HUDEP-2 (cell line): Measurements from ENCODE around the gene DCN.

ENCODE experiments used
- DNase-seq, 76 experiments: peaks; one replicate each; lab custom pipeline; 2025; ENCODE audit not compliant: unreplicated experiment in 76 of 76; lab: John Stamatoyannopoulos, UW

DCN gene

DNA sequence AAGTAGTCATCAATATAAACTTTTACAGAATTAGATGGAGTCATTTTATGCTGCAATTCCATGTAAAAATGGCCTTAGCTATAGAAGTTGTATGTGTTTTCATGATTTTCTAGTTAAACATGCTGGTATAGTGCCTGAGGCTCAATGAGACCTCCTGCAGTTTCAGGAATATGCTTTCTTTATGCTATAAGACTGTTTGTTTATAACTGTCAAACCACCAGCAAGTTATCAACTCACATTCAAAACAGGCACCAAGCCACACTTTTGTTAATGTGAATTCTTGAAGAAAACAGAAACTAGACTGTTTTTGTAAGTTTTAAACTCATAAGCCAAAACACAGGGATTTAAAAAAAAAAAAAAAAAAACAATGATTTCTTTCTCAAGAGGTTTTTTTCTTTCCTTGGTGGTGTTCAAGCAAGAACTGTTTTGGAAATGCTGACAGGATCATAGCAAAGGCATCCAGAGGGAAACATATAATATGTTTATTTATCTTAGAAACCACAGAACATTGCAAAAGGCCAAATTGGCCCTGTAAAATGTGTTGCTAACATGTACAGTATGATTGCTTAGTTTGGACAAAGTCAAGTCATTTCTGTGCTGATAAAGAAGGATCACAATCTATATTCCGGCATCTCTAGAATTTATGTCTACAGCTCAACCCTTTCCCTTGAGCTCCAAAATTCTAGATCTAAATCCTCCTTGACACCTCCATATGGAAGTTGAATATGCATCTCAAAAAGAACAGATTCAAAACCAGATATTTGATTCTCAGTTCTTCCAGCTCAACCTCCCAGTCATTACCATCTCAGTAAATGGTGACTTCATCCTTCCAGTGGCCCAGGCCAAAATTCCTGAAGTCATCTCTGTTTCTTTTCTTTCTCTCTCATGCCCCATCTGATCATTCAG is 42.3 kb downstream of the DCN start:
- no peak for DNase-seq

DNA sequence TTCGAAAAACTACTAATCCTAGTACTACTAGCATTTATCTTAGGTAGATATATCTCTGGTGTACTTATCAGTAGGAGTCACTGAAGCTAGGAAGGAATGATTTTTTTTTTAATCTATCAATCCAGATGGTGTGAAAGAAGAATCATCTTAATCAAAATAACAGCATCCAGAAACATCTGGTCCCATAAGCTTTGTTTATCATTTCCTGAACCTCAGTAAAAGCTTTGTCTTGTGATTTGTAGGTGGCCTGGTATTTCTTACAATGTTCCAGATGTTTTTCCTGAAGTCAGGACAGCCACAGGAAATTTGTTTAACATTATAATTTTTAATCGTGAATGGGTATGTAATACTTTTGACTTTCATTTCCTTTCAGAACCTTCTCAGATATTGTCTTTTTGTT is 43.3 kb downstream of the DCN start:
- no peak for DNase-seq

DNA sequence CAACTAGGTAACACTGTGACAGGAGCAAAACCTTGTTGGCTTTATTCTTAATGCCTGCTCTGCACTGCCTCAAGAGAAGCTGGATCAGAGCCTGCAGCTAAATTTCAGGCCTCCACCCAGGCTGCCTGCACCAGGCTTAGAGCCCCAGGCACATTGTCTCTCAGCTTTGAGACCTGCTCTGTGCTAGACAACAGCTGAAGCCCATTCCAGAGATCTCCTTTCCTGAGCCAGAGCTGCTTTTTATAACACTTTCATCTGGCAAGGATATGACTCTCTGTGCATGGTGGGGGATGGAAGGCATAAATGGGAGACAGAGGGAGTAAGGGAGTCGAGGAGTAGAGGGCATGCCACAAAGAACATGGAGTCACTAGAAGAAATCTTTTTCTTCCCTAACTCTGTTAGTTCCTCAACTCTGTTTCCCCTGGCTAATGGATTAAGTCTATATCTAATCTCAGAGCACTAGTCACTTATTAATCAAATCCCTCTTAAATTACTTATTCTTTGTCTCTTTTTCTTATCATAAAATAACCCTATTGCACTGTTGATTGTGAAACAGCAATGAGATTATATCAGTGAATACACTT is 44.2 kb downstream of the DCN start:
- no peak for DNase-seq

DNA sequence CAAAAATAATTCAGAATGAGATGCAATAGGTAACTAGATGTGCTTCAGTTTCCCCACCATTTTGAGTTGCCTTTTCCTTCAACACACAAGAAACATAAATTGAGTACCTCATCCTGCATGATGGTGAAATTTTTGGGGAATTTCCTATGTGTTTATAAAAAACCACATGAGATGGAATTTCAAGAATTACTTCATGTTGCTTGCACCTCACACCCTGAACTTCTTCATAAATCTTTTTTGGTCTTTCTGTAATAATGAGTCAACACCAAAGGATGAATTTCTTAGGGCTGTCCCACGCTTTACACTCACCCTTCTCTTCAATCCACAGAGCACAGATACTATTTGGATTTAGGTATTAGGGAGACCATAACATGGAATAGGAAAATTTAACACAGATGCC is 48.7 kb downstream of the DCN start:
- DNase-seq: no peak

DNA sequence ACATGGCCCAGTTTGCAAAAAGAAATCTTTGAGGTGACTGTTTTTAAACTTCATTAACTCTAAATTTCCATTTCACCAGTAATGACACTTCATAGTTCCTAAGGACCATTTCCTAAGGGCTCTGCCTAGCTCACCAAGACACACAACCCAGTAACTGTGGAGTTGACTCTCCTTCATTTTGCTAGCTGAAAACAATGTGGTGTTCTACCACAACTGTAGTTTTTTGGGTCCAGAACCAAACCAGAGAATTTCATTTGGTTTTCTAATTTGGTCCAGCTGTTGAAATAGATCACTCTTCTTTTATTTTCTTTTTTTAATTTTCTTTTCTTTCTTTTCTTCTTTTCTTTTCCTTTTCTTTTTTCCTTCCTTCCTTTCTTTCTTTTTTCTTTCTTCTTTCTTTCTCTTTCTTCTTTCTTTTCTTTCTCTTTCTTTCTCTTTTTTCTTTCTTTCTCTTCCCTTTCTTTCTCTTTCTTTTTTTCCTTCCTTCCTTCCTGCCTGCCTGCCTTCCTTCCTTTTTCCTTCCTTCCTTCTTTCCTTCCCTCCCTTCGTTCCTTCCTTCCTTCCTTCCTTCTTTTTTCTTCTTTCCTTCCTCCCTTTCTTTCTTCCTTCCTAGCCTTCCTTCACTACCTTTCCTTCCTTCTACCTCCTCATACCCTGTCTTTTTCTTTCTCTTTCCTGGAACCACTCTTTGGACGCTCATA is 52.8 kb downstream of the DCN start:
- DNase-seq: no peak

DNA sequence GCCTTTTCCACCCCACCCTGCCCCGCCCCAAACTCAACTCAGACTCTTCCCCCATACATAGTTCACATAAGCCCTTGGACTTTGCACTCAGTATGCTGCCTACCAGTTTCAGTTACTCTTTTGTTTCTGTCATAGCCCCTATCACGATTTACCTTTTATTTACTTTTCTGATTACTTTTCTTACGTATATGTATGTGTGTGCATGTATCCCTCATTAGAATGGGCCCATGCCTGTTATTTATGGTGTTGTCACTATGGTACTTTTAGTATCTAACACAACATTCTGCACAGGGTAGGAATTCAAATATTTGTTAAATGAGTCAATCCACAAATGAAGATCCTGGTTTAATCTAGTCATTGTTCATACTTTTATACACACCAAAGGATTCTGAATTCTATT is 54.9 kb downstream of the DCN start:
- DNase-seq: no peak

DNA sequence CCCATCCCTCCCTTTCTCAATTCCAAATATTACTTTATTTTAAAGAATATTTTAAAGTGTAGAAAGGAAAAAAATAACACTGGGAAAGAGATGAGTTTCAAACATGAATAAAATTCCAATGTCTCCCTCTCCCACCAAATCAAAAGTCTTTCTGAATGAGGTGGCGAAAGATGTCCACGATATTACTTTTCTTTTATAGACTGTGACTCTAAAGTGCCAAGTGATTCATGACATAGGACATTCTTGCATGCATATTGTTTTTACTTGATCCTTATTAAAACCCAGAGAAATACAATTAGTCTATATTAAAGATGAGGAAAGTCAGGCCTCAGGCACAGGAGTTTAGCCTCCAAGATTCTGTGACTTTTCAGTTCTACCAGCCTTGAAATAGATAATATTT is 55.3 kb downstream of the DCN start:
- no peak for DNase-seq

DNA sequence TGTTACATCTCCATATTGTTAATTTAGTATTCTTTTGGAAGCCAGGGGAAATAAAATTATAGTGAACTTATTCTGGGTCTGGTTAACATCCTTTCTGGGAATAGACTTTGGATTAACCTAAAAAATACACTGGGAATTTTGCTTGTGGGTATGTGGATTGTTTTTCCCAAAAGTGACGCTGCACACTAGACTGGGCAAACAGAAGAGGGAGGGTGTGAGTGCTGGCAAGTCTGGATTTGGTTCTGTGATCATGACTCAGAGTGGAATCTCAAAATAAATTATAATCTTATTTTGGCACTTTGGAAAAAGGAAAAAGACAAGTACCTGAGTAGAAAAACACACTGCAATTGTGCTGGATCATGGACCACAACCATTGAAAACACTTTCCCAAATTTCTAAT is 56.1 kb downstream of the DCN start:
- DNase-seq: no peak

DNA sequence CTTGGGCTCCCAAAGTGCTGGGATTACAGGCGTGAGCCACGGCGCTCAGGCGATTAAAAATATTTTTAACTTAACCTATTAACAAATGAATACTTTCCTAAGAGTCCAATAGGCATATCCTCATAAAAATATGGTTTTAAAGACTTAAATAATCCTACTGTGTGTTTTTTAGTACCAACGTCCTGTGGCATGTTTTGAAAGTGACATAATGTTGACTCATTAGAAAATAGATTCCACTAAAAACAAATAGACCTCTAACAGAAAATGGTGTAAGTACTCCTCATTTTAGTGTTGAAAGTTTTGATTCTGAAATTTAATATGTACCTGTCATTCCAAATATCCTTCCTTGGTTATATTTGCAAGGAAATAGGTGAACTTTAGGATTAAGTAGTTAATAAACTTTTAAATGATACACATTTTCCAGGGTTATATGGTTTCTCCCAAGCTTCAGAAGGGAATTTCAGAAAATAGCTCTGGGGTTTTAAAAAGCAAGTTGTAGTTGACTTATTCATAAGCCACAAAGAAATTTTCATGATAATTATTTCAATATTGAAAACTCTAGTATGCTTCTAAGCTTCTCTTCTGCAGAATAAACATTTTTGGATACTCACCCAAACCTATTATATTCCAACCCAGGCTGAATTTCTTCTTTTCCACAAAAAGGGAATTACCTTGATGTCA is 59.2 kb downstream of the DCN start:
- DNase-seq: no peak

DNA sequence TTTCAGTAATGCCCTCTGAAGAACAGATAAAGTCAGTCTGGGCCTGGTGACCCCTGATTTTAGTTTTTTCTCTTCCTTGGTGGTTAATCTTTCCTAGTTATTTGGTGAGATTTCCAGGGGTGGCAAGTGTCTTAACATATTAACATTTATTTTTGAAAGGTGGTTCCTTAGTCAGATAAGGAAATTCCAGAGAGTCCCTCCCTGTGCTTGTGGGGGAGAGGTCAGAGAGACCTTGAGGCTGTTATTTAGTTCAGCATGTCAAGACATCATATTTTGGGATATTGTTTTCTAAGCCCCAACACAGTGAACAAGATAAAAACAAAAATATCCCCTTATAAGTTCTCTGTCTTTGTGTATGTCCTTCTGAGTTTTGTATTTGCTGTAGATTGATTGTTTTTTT is 61.8 kb downstream of the DCN start:
- DNase-seq: no peak

DNA sequence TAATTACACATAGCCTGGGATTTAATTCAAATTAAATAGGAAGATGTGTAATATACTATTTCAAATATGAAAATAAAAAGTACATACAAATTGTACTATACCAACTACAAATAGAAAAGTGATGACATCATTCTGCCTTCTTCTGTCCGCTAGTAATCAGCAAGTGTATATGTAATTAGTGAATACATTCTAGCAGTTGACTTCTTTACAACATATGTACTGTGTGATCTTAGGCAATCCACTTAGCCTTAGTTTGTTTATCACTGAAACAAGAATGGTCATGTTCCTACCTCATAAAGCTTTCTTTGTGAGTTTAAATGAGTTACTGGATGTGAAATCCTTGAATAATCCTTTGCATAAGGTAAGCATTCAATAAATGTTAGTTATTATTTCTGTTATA is 63.5 kb downstream of the DCN start:
- no peak for DNase-seq

DNA sequence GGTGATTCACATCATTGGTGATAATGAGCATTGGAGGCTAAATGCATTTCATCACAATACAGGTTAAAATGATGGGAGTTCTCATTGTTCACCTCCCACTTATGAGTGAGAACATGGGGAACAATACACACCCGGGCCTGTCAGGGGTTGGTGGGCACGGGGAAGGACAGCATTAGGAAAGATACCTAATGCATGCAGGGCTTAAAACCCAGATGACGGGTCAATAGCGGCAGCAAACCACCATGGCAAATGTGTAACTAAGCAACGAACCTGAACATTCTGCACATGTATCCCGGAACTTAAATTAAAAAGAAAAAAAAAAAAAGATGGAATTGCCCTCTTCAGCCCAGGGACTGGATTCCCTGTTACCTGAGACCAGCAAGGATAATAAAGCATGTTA is 69.0 kb downstream of the DCN start:
- DNase-seq: no peak

DNA sequence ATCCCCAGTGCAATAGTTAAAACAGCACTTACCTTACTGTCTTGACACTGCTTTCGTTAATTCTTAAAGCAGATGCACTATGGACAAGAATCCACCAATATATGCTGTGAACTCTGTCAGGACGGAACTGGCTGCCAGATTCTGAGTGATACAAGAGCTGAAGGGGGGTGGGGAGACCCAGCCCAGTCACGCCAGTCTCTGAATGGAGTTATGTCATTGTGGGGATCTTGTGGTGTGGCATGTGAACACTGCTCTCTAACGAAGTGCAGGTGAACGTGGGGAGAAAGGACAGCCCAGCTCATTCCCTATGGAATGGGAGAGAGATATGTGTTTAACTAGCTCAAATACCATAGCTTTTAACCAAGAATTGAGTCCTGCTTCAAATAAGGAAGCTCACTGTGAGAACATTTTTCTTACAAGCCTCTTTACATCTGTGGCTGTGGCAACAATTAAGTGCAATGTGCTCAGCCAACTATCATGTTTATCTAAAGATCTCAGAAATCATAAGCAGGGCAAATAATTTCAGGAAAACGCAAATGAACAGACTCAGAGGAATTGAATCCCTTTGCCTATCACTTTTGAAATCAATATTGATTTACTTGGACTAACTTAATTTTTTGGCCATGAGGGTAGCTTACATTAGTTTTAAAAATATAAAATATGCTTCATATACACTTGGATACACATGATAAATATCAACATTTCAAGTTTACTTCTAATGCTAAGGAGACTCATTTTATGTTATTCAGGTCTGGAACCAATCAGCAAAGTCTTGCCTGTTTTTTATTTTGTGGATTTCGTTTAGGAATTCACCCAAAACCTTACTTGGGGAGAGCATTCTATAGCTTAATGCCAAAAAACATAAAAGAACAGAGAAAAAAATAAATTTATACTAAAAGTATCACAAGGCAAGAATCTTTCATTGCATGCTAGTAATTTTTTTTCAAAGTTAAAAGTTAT is 71.0 kb downstream of the DCN start, which contains the start of gene LUM:
Gene LUM (minus strand): TSS at position 129 of the 960 bp plus-strand sequence. CDS start 2,515 bp downstream, outside the sequence.
- DNase-seq: no peak

DNA sequence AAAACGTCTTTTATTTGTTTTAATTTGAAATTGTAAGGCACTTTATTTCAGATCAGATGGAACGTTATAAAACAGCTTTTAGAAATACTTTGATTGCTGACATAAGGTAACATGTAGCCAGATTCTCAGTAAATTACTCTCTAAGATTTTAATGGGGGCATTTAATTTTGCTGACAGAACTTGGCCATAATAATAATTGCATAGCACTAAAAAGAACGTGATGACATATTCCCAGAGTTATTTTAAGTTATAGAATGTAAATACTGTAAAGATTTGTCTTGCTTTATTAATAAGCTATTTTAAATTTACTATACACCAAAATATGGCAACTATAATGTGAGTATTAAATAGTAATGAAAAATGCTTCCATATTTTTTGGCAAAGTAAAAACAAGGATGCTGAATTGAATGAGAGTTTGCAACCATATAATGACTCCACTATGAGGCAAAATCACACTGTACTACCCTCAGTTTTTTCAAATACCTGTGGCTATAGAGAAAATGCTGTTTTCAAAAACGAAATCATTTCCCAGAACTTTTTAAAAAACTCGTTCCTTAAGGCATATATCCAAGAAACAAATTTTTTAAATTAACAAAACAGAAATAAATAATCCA is 72.2 kb downstream of the DCN start:
- no peak for DNase-seq

DNA sequence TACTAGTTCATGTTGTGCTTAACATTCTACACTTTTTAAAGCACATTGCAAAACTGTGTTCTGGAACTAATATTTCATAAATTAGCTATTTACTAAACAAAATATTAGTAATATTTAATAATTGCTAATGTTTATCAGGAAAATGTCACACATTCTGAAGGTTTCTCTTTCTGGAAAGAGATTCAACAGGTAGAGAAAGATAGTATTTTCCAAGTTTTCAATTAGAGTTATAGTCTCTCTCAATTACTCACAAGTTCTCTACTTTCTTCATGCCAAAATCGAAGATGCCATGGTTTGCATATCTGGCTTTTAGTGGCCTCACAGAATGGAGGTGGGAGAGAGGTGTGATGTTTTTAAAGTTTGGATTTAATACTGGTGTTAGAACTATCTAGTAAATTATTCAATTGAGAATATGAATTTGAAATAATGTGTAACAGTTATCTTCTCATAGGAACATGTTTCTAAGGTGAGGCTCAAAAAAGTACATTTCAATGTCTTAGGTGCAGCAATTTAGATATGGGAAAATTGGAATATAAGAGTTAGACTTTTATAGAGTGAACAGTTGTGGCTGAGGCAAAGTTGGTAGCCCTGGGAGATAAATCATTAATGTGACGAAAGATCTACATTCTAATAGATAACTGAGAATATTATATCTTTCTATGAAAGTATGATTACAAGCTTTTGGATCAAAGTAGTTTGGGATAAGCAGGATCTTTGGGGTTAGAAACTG is 72.9 kb downstream of the DCN start:
- no peak for DNase-seq

DNA sequence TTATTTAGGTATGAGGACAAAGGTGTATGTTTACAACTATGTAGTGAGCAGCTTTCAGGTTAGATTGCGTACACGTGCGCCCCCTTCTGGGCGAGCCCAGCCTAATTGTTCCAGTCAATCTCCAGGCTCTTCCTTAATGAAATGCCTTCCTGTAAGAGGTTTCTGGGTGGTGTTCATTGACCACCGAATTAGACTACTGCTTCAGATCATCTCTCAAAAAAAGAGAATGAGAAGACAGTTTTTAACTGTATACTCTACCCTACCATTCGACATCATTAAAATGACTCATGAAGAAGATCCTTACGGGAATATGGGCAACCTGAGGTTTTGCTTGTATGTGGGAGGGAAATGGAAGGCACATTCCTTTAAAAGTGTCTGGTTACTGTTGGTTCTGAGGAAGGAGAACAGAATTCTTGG is 73.5 kb downstream of the DCN start:
- DNase-seq: peak in 30 of 76 experiments; percentile 1 to 57 (median 18)

DNA sequence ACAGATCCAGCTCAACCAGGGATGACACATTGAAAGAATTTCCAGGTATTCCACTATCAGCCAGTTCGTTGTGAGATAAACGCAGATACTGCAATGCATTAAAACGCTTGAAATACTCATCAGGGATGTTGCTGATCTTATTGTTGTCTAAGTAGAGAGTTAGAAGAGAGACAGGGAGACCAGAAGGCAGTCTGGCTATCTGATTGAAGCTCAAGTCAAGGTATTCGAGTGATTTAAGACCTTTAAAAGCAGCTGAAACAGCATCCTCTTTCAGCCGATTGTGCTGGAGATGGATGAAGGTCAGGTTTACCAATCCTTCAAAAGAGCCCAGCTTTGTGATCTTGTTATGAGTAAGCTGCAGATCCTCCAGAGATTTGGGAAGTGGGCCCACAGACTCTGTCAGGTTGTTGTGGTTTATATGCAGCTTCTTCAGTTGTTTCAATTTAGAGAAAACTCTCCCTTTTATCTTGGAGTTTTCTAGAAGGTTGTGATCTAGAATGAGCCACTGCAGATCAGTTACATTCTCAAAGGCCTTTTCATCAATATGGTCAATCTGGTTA is 74.3 kb downstream of the DCN start:
- no peak for DNase-seq

DNA sequence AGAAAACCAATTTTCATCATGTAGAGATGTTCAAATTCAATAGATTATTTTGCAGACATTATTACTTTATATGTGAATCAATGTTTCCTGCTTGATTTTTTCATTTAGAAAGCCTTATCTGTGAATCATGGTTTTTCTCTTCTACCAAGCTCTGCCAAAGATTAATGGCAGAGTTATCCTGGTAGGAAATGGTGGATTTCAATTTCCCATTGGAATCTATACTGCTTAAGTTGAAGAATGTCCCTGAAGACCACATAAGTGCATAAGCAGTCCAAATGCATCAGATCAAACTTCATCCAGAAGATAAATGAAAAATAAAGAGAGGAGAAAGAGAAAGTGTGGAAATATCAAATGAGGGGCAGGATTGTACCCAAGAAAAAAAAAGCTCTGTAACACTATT is 76.3 kb downstream of the DCN start:
- no peak for DNase-seq

DNA sequence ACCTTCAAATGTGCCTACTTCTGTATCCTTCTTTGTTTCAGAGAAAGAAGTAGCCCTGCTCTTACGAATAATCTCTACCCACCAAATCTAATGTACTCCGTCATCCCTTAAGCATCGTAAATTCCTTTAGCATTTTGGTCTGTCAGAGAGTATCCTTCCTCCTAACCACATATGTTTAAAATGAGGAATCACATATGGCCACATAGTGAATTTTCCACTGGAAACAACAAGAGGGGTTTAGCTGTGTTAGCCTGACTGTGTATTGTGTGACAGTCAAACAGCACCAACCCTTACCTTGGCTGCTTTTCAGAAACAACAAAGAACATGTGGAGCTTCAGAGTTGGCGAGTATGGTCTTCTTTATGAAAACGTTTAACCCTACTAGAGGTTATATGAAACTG is 76.8 kb downstream of the DCN start:
- no peak for DNase-seq
